Ishikawa (cell line): Measurements from ENCODE around the gene TAGLN3.

ENCODE experiments used
- CEBPB ChIP-seq: IDR thresholded peaks from 2 replicates; pipeline ENCODE4 v1.6.1; 2012
- CREB1 ChIP-seq: IDR thresholded peaks from 2 replicates; pipeline ENCODE4 v1.6.1; 2012; ENCODE audit warnings: low read depth
- EGR1 ChIP-seq: IDR thresholded peaks from 2 replicates; pipeline ENCODE4 v1.6.1; 2012
- EP300 ChIP-seq: IDR thresholded peaks from 2 replicates; pipeline ENCODE4 v1.6.1; 2012; ENCODE audit warnings: borderline replicate concordance
- FOXM1 ChIP-seq: IDR thresholded peaks from 2 replicates; pipeline ENCODE4 v1.6.1; 2012; ENCODE audit warnings: low read depth, borderline replicate concordance
- MAX ChIP-seq: IDR thresholded peaks from 2 replicates; pipeline ENCODE4 v1.6.1; 2012
- NFIC ChIP-seq: IDR thresholded peaks from 2 replicates; pipeline ENCODE4 v1.6.1; 2012
- RAD21 ChIP-seq: IDR thresholded peaks from 2 replicates; pipeline ENCODE4 v1.6.1; 2012; ENCODE audit warnings: low read depth
- REST ChIP-seq: IDR thresholded peaks from 2 replicates; pipeline ENCODE4 v1.6.1; 2012; ENCODE audit warnings: low read depth, mild to moderate bottlenecking
- TAF1 ChIP-seq: IDR thresholded peaks from 2 replicates; pipeline ENCODE4 v1.6.1; 2012; ENCODE audit warnings: low read depth, mild to moderate bottlenecking
- TCF12 ChIP-seq: IDR thresholded peaks from 2 replicates; pipeline ENCODE4 v1.6.1; 2012; ENCODE audit warnings: low read depth
- TEAD4 ChIP-seq: IDR thresholded peaks from 2 replicates; pipeline ENCODE4 v1.6.1; 2012
- USF1 ChIP-seq: IDR thresholded peaks from 2 replicates; pipeline ENCODE4 v1.6.1; 2012
- YY1 ChIP-seq: IDR thresholded peaks from 2 replicates; pipeline ENCODE4 v1.6.1; 2012; ENCODE audit warnings: low read depth
- ZBTB7A ChIP-seq: IDR thresholded peaks from 2 replicates; pipeline ENCODE4 v1.6.1; 2012; ENCODE audit warnings: low read depth

Gene TAGLN3

GRCh38 chr3:111954228-111954990, 44.3 kb upstream of the TAGLN3 start:
- TF ChIP-seq TAF1, result no peak
- no peak for TF ChIP-seq MAX
- no peak for TF ChIP-seq TCF12
- TF ChIP-seq USF1, result no peak
- TF ChIP-seq EGR1, result no peak
- no peak for TF ChIP-seq CEBPB
- TF ChIP-seq FOXM1, result no peak

- TF ChIP-seq RAD21 (no peak), MAX (no peak), USF1 (no peak), YY1 (no peak), EGR1 (no peak), CREB1 (no peak), ZBTB7A (no peak), FOXM1 (no peak), NFIC (no peak), TAF1 (no peak), TCF12 (no peak), TEAD4 (no peak), EP300 (no peak), CEBPB (no peak), REST (no peak)
Observed at GRCh38 chr3:111955876-111956275, 42.8 kb upstream of the TAGLN3 start.

GRCh38 chr3:111956449-111956848, 42.3 kb upstream of the TAGLN3 start:
- TF ChIP-seq CEBPB (no peak), MAX (no peak), TEAD4 (no peak), TAF1 (no peak), ZBTB7A (no peak)

- TF ChIP-seq USF1 (no peak), EP300 (no peak), CEBPB (no peak), NFIC (no peak), YY1 (no peak), MAX (no peak), EGR1 (no peak), TAF1 (no peak), TCF12 (no peak), FOXM1 (no peak), CREB1 (no peak), ZBTB7A (no peak), TEAD4 (no peak), REST (no peak), RAD21 (no peak)
Observed at GRCh38 chr3:111956995-111957734, 41.6 kb upstream of the TAGLN3 start.
